HCT116 (cell line): ENCODE measurements around the gene QRICH1. TPM values are rescaled to one million over a fixed set of nuclear protein-coding genes. Genes with fewer than 3 reads are reported as not detected.

Source experiments
- ATAC-seq: fragments of 200-7000 bp; cut with Tn5 transposase; 2 replicates; pipeline ENCODE4 v1.9.1; 2020; ENCODE audit warnings: mild to moderate bottlenecking, moderate library complexity
- BruUV-seq: library from RNA; stranded (reverse); fragments of 400-500 nt; replicated peaks from 2 replicates; lab custom pipeline; 2021; lab: Mats Ljungman, UMichigan
- CTCF ChIA-PET: fragments of 300-600 bp; sonication (Branson Sonifier 250); formaldehyde crosslinking; loops from one replicate; lab custom pipeline; 2021; ENCODE audit warnings: antibody characterized with exemption; lab: Charles Lee
- POLR2A ChIA-PET: fragments of 300-600, 350-600 bp; sonication (Branson Sonifier 250); formaldehyde crosslinking; loops from one replicate; lab custom pipeline; 2021; ENCODE audit warnings: antibody characterized with exemption; lab: Charles Lee
- RAD21 ChIA-PET, 2 experiments: fragments of 300-600 bp; sonication (Branson Sonifier 250); formaldehyde crosslinking; loops; one replicate each; lab custom pipeline; 2023; ENCODE audit warnings: low total read pairs in 2 of 2; ENCODE audit not compliant: uncharacterized antibody in 2 of 2, unreplicated experiment in 2 of 2, low non-redundant PET in 1 of 2; lab: Charles Lee
- DNase-seq: peaks from one replicate; pipeline ENCODE4 v3.0.0-alpha.2; 2010; ENCODE audit warnings: low read depth, low spot score
- H2AFZ ChIP-seq: fragments of 200-600 bp; shearing (Covaris generic), sonication (generic); 2 replicates; pipeline ENCODE4 v1.6.1; 2017; ENCODE audit warnings: low read depth, mixed run types, mixed read lengths, antibody characterized with exemption, low read length; ENCODE audit not compliant: poor library complexity, severe bottlenecking
- H3K27ac ChIP-seq: 2 replicates; pipeline ENCODE4 v1.5.1; 2012; ENCODE audit warnings: low read depth, low read length
- H3K27me3 ChIP-seq: fragments of 200-600 bp; sonication (generic); 2 replicates; pipeline ENCODE4 v1.6.1; 2016; ENCODE audit warnings: mixed run types, low read length, mixed read lengths; ENCODE audit not compliant: insufficient read depth
- H3K36me3 ChIP-seq, 2 experiments: fragments of 200-500 bp in 1 of 2; fragments of 200-600 bp in 1 of 2; sonication (Bioruptor generic) in 1 of 2; sonication (generic) in 1 of 2; 2 replicates each; pipeline versions ENCODE4 v1.5.1 to v1.6.1; 2014 to 2016; ENCODE audit warnings: low read length in 2 of 2, inconsistent platforms in 1 of 2, mixed read lengths in 1 of 2, mixed run types in 1 of 2; ENCODE audit not compliant: insufficient read depth in 2 of 2, control insufficient read depth in 1 of 2
- H3K4me1 ChIP-seq, 2 experiments: fragments of 200-600 bp in 1 of 2; sonication (generic) in 1 of 2; 2 replicates each; pipeline versions ENCODE4 v1.5.1 to v1.6.1; 2012 to 2017; ENCODE audit warnings: low read length in 2 of 2, inconsistent platforms in 1 of 2, mild to moderate bottlenecking in 1 of 2, mixed read lengths in 1 of 2, mixed run types in 1 of 2, moderate library complexity in 1 of 2; ENCODE audit not compliant: insufficient read depth in 2 of 2, control insufficient read depth in 1 of 2
- H3K4me2 ChIP-seq: fragments of 200-600 bp; sonication (generic); 2 replicates; pipeline ENCODE4 v1.6.1; 2017; ENCODE audit warnings: mixed run types, low read length, mixed read lengths
- H3K4me3 ChIP-seq, 2 experiments: fragments of 200-600 bp in 1 of 2; sonication (generic) in 1 of 2; replicated peaks in 1 of 2; 2 replicates each; pipeline ENCODE4 v1.5.1; 2011 to 2016; ENCODE audit warnings: low read length in 2 of 2, control low read depth in 1 of 2, low read depth in 1 of 2, mild to moderate bottlenecking in 1 of 2, mixed read lengths in 1 of 2, mixed run types in 1 of 2
- H3K79me2 ChIP-seq: fragments of 200-600 bp; sonication (generic); 2 replicates; pipeline ENCODE4 v1.6.1; 2017; ENCODE audit warnings: mild to moderate bottlenecking, mixed run types, low read length, moderate library complexity, mixed read lengths; ENCODE audit not compliant: insufficient read depth
- H3K9ac ChIP-seq: fragments of 200-600 bp; sonication (generic); 2 replicates; pipeline ENCODE4 v1.6.1; 2016; ENCODE audit warnings: low read length, mixed read lengths
- H3K9me2 ChIP-seq: fragments of 200-600 bp; sonication (generic), shearing (Covaris generic); 2 replicates; pipeline ENCODE4 v1.6.1; 2017; ENCODE audit warnings: mixed run types, mild to moderate bottlenecking, moderate library complexity; ENCODE audit not compliant: insufficient read depth
- H3K9me3 ChIP-seq, 2 experiments: fragments of 200-500 bp in 1 of 2; fragments of 200-600 bp in 1 of 2; sonication (Bioruptor generic) in 1 of 2; sonication (generic) in 1 of 2; 2 replicates each; pipeline ENCODE4 v1.6.1; 2014 to 2017; ENCODE audit warnings: low read length in 2 of 2, mixed read lengths in 2 of 2, inconsistent platforms in 1 of 2, low read depth in 1 of 2, mild to moderate bottlenecking in 1 of 2, mixed run types in 1 of 2, moderate library complexity in 1 of 2; ENCODE audit not compliant: control insufficient read depth in 1 of 2, insufficient read depth in 1 of 2
- H4K20me1 ChIP-seq: fragments of 200-600 bp; sonication (generic), shearing (Covaris generic); 2 replicates; pipeline ENCODE4 v1.6.1; 2017; ENCODE audit warnings: mixed run types, mild to moderate bottlenecking, moderate library complexity; ENCODE audit not compliant: insufficient read depth
- CBX3 ChIP-seq: IDR thresholded peaks from 2 replicates; pipeline ENCODE4 v1.6.1; 2012; ENCODE audit warnings: low read depth
- CEBPB ChIP-seq: IDR thresholded peaks from 2 replicates; pipeline ENCODE4 v1.6.1; 2012; ENCODE audit warnings: low read depth
- EGR1 ChIP-seq: IDR thresholded peaks from 2 replicates; pipeline ENCODE4 v1.6.1; 2012; ENCODE audit warnings: low read depth
- ELF1 ChIP-seq: IDR thresholded peaks from 2 replicates; pipeline ENCODE4 v1.6.1; 2012; ENCODE audit warnings: low read depth, borderline replicate concordance
- EZH2 ChIP-seq: fragments of 200-600 bp; sonication (generic); IDR thresholded peaks from 2 replicates; pipeline ENCODE4 v1.6.1; 2017; ENCODE audit warnings: antibody characterized with exemption, mixed run types
- JUND ChIP-seq: IDR thresholded peaks from 2 replicates; pipeline ENCODE4 v1.6.1; 2012
- RAD21 ChIP-seq: IDR thresholded peaks from 2 replicates; pipeline ENCODE4 v1.6.1; 2012; ENCODE audit warnings: low read depth, mild to moderate bottlenecking
- SIN3A ChIP-seq: IDR thresholded peaks from 2 replicates; pipeline ENCODE4 v1.6.1; 2012; ENCODE audit warnings: low read depth
- SP1 ChIP-seq: IDR thresholded peaks from 2 replicates; pipeline ENCODE4 v1.6.1; 2012; ENCODE audit warnings: low read depth
- TCF7L2 ChIP-seq: IDR thresholded peaks from 2 replicates; pipeline ENCODE4 v1.7.0; 2011; ENCODE audit warnings: borderline replicate concordance, inconsistent platforms; ENCODE audit not compliant: insufficient read depth, insufficient read length; ENCODE audit errors: extremely low read depth
- ZNF274 ChIP-seq: fragments of 200-500 bp; sonication (Bioruptor generic); IDR thresholded peaks from 2 replicates; pipeline ENCODE4 v1.6.1; 2014; ENCODE audit warnings: mild to moderate bottlenecking, low read depth, low read length, inconsistent platforms
- intact Hi-C: fragments of 100-400 bp; cut with micrococcal nuclease; formaldehyde crosslinking; loops from 2 replicates; pipeline ENCODE4 v1.10.0; 2022
- total RNA-seq: library from RNA; stranded (reverse); gene quantifications from one replicate; pipeline ENCODE4 v1.2.1, GENCODE V29; 2021; ENCODE audit not compliant: unreplicated experiment
- TF ChIP-seq, protein P1 (sequence below): IDR thresholded peaks from 2 replicates; pipeline ENCODE4 v1.6.1; 2012; ENCODE audit warnings: low read depth
- TF ChIP-seq, protein P2 (sequence below): IDR thresholded peaks from 2 replicates; pipeline ENCODE4 v1.6.1; 2012
- TF ChIP-seq, protein P3 (sequence below), 3 experiments: fragments of 200-600 bp in 1 of 3; sonication (generic) in 1 of 3; IDR thresholded peaks in 2 of 3; conservative IDR thresholded peaks in 1 of 3; 2 replicates each; pipeline ENCODE4 v1.5.1; 2012 to 2017; ENCODE audit warnings: low read depth in 2 of 3, low read length in 2 of 3, antibody characterized with exemption in 1 of 3, borderline replicate concordance in 1 of 3, control low read depth in 1 of 3, mild to moderate bottlenecking in 1 of 3, mixed read lengths in 1 of 3, mixed run types in 1 of 3, moderate library complexity in 1 of 3; ENCODE audit not compliant: insufficient read depth in 1 of 3
- TF ChIP-seq, protein P4 (sequence below): IDR thresholded peaks from 2 replicates; pipeline ENCODE4 v1.6.1; 2011; ENCODE audit warnings: mild to moderate bottlenecking, low read length, moderate library complexity; ENCODE audit not compliant: insufficient replicate concordance; ENCODE audit errors: extremely low read depth
- TF ChIP-seq, protein P5 (sequence below): IDR thresholded peaks from 2 replicates; pipeline ENCODE4 v1.6.1; 2012

The QRICH1 gene
- total RNA-seq, 1 experiment from 2014 or later = 105 TPM

DNA sequence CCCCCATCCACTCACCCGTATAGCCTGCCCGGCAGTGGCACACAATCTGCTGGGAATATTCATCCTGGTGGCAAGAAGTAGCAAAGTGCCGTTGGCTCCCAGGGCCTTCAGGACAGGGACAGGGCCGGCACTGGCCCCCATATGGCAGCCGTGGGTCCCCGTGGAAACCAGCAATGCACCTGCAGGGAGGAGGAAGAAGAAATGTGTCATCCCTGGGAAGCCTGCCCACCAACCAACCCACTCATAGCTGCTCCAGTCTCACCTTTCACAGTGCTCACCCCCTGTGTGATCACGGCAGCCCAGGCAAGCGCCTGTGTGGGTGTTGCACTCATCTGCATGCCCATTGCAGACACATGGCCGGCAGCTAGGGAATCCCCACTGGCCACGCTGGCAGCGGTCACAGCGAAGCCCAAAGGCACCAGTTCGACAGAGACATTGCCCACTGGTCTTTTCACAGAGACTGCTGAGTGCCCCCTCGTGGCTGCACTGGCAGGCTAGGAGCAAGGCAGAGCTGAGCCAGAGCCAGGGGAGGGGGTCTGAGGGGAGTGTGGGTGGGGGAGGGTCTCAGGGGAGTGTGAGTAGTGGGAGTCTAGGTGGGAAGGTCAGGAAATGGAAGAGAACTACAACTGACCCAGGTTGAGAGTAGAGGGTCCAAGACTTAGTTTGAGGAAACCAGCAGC is 31.3 kb upstream of the QRICH1 start (continued):
- TF ChIP-seq, protein P1, sequence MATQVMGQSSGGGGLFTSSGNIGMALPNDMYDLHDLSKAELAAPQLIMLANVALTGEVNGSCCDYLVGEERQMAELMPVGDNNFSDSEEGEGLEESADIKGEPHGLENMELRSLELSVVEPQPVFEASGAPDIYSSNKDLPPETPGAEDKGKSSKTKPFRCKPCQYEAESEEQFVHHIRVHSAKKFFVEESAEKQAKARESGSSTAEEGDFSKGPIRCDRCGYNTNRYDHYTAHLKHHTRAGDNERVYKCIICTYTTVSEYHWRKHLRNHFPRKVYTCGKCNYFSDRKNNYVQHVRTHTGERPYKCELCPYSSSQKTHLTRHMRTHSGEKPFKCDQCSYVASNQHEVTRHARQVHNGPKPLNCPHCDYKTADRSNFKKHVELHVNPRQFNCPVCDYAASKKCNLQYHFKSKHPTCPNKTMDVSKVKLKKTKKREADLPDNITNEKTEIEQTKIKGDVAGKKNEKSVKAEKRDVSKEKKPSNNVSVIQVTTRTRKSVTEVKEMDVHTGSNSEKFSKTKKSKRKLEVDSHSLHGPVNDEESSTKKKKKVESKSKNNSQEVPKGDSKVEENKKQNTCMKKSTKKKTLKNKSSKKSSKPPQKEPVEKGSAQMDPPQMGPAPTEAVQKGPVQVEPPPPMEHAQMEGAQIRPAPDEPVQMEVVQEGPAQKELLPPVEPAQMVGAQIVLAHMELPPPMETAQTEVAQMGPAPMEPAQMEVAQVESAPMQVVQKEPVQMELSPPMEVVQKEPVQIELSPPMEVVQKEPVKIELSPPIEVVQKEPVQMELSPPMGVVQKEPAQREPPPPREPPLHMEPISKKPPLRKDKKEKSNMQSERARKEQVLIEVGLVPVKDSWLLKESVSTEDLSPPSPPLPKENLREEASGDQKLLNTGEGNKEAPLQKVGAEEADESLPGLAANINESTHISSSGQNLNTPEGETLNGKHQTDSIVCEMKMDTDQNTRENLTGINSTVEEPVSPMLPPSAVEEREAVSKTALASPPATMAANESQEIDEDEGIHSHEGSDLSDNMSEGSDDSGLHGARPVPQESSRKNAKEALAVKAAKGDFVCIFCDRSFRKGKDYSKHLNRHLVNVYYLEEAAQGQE = no peak
- no peak for TF ChIP-seq EGR1
- no peak for TF ChIP-seq TCF7L2
- TF ChIP-seq CBX3 = no peak
- TF ChIP-seq JUND = no peak
- TF ChIP-seq SP1 = no peak
- TF ChIP-seq RAD21 = no peak
- TF ChIP-seq ZNF274 = no peak
- TF ChIP-seq, protein P2, sequence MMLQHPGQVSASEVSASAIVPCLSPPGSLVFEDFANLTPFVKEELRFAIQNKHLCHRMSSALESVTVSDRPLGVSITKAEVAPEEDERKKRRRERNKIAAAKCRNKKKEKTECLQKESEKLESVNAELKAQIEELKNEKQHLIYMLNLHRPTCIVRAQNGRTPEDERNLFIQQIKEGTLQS = no peak

DNA sequence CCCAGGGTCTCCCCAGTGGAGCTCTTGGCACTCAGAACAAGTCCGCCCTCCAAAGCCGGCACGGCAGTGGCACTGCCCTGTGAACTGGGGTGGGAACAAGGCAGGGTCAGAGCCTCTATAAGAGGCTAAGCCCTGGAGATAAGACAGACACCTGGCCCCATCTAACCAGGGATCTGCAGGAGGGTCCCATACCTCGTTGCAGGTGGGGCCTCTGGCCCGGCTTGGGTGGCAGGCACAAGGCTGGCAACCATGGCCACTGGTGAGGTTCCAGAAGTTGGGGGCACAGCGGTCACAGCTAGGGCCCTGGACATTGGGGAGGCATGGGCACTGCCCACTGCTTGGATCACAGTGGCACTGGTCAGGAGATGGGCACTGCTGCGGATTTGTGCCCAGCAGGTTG is 30.3 kb upstream of the QRICH1 start:
- DNase-seq = no peak
- no peak overlapping the region for H3K4me2 ChIP-seq
- BruUV-seq = no TSS peak
- peaks cover 6 to 8% of the 10 kb centered on the region in 2 experiments; a peak in 3 of 4 replicates for H3K36me3 ChIP-seq
- no peaks in the 10 kb centered on the region for H4K20me1 ChIP-seq
- H3K27me3 ChIP-seq = no peaks in the 10 kb centered on the region
- RAD21 ChIA-PET = no interaction called here
- CTCF ChIA-PET = no interaction called here
- H3K9me3 ChIP-seq = no peaks in the 10 kb centered on the region
- no peak overlapping the region for H3K27ac ChIP-seq
- H3K4me1 ChIP-seq = peaks cover 4 to 13% of the 10 kb centered on the region in 2 experiments
- peaks cover 13% of the 10 kb centered on the region for H3K79me2 ChIP-seq
- intact Hi-C loops = no loop called here
- H3K9me2 ChIP-seq = no peaks in the 10 kb centered on the region
- H3K9ac ChIP-seq = no peak overlapping the region
- POLR2A ChIA-PET = no interaction called here
- H2AFZ ChIP-seq = no peak overlapping the region
- ATAC-seq = no peak
- H3K4me3 ChIP-seq = no peak overlapping the region
- TF ChIP-seq ELF1 (no peak), ZNF274 (no peak), JUND (no peak), CEBPB (no peak), EGR1 (no peak), SIN3A (no peak), EZH2 (no peak)
- TF ChIP-seq, protein P3, sequence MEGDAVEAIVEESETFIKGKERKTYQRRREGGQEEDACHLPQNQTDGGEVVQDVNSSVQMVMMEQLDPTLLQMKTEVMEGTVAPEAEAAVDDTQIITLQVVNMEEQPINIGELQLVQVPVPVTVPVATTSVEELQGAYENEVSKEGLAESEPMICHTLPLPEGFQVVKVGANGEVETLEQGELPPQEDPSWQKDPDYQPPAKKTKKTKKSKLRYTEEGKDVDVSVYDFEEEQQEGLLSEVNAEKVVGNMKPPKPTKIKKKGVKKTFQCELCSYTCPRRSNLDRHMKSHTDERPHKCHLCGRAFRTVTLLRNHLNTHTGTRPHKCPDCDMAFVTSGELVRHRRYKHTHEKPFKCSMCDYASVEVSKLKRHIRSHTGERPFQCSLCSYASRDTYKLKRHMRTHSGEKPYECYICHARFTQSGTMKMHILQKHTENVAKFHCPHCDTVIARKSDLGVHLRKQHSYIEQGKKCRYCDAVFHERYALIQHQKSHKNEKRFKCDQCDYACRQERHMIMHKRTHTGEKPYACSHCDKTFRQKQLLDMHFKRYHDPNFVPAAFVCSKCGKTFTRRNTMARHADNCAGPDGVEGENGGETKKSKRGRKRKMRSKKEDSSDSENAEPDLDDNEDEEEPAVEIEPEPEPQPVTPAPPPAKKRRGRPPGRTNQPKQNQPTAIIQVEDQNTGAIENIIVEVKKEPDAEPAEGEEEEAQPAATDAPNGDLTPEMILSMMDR (IDR thresholded peaks at IDR 0.05 in 2 of 3, conservative IDR thresholded peaks at IDR 0.05 in 1 of 3; ENCODE audit: borderline replicate concordance in 1 of 3, insufficient read depth in 1 of 3, low read depth in 2 of 3, low read length in 2 of 3) = no peak
- TF ChIP-seq, protein P4, sequence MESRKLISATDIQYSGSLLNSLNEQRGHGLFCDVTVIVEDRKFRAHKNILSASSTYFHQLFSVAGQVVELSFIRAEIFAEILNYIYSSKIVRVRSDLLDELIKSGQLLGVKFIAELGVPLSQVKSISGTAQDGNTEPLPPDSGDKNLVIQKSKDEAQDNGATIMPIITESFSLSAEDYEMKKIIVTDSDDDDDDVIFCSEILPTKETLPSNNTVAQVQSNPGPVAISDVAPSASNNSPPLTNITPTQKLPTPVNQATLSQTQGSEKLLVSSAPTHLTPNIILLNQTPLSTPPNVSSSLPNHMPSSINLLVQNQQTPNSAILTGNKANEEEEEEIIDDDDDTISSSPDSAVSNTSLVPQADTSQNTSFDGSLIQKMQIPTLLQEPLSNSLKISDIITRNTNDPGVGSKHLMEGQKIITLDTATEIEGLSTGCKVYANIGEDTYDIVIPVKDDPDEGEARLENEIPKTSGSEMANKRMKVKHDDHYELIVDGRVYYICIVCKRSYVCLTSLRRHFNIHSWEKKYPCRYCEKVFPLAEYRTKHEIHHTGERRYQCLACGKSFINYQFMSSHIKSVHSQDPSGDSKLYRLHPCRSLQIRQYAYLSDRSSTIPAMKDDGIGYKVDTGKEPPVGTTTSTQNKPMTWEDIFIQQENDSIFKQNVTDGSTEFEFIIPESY = no peak
- TF ChIP-seq, protein P5, sequence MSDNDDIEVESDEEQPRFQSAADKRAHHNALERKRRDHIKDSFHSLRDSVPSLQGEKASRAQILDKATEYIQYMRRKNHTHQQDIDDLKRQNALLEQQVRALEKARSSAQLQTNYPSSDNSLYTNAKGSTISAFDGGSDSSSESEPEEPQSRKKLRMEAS = no peak
- TF ChIP-seq, protein P2 = no peak
